Right cardiac atrium (tissue), 5 donors: ENCODE data around the gene XDH. TPM values are rescaled to one million over a fixed set of nuclear protein-coding genes. Genes with fewer than 3 reads are reported as not detected.

ENCODE experiments used
- ATAC-seq, 2 donors: fragments of 200-7000 bp; cut with Tn5 transposase; one replicate each; pipeline versions ENCODE4 v1.8.0 to v1.9.1; 2020; ENCODE audit warnings: moderate library complexity in 2 of 2, mild to moderate bottlenecking in 1 of 2
- DNase-seq, 3 donors: peaks; one replicate each; pipeline ENCODE4 v3.0.0-alpha.2; 2020
- H3K27ac ChIP-seq: one replicate; pipeline ENCODE4 v1.5.1; 2013; ENCODE audit warnings: mild to moderate bottlenecking, low read length, control low read depth, moderate library complexity
- H3K27me3 ChIP-seq: one replicate; pipeline ENCODE4 v1.6.1; 2013; ENCODE audit not compliant: control insufficient read depth, insufficient read depth
- H3K4me1 ChIP-seq: one replicate; pipeline ENCODE4 v1.6.1; 2013; ENCODE audit warnings: low read length; ENCODE audit not compliant: control insufficient read depth, insufficient read depth
- H3K4me3 ChIP-seq: one replicate; pipeline ENCODE4 v1.5.1; 2013; ENCODE audit warnings: low read length, control low read depth
- H3K9me3 ChIP-seq: one replicate; pipeline ENCODE4 v1.6.1; 2013; ENCODE audit warnings: low read length; ENCODE audit not compliant: control insufficient read depth
- WGBS: extraction: QIAGEN DNeasy Blood & Tissue Kit; methylation state at CpG from one replicate; pipeline ENCODE4 v1.1.7; 2013; 5-methylcytosine and 5-hydroxymethylcytosine counted together
- intact Hi-C, 4 donors: fragments of 100-400 bp; cut with DNase I; formaldehyde crosslinking; loops; one replicate each; pipeline versions ENCODE4 v1.11.0 to v1.14.0; 2022 to 2023
- polyA plus RNA-seq: library from polyadenylated mRNA; stranded (reverse); fragments of 200-250 nt; gene quantifications from one replicate; pipeline ENCODE4 v1.2.3, GENCODE V29; 2013
- total RNA-seq, 4 donors: library from RNA; stranded (reverse); fragmentation: NEBNext Ultra II Directional; extraction: Animal tissue kit (Norgen Biotek cat#: 25700); gene quantifications; one replicate each; pipeline ENCODE4 v1.2.1, GENCODE V29; 2021
- donor health status: healthy with polysubstance abuse.
- donor health status: DM: no; HTN: yes; CAD: no.
- donor health status: DM: no; HTN: no; CAD: no.
- donor health status: DM: no; HTN: yes; CAD: no; lungs with severe emphysema.
- donor health status: DM: yes; HTN: yes; CAD: no.

XDH gene
- total and polyA plus RNA-seq, 5 donors, result 0.29 TPM; not detected in 4

DNA sequence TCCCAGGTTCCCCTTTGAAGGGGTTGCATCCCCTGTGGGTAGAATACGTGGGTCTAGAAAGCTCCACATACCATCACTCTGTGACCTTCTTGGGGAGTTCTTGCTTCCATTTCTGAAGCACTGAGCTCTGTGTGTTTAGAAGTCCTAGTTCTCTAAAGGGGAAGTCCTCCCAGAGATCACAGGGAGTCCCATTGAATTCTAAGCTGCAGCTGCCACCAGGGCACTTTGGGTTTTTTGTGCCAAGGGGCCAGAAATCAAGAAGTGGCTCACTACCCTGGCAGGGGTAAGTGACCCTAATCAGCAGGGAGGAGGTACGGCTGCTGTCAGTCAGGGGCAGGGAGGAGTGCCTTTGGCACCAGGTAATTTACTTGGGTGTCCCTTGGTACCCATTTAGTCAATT is 109.7 kb downstream of the XDH start:
- no peak overlapping the region for H3K4me3 ChIP-seq
- 87% methylated on average over 2 of the region's 2 CpGs for WGBS
- H3K9me3 ChIP-seq, result no peaks in the 10 kb centered on the region
- no peak for ATAC-seq
- H3K27ac ChIP-seq, result no peak overlapping the region
- intact Hi-C loops, result no loop called here
- H3K4me1 ChIP-seq, result no peaks in the 10 kb centered on the region
- H3K27me3 ChIP-seq, result no peaks in the 10 kb centered on the region
- no peak for DNase-seq

DNA sequence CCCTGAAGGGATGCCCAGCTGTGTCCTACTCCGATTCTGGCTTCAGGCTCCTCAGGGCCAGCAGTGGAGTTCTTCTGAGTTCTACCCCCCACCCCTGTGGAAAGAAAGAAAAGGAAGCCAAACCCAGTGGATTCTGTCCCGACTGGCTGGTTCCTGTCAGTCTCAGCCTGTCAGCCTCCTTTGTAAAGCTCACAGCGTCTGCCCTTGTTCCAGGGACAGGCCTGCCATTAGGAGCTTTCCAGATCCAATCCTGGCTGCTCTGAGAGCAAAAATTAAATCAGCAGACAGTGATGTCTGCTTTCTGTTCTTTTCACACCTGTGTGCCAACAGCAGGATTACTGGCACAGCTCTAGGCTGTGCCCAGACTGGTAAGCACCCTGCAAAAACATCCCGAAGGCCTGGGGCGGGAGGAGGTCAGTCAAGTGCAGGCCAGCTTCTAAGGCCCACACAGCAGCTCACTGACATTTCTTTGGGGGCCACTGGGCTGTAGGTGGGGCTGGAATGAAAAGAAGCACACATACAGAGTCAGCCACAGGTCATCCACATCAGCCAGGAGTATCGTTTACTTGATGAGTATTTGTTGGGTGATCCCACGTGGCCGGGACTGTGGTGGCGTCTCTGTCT is 111.5 kb downstream of the XDH start:
- no peaks in the 10 kb centered on the region for H3K4me1 ChIP-seq
- H3K27me3 ChIP-seq, result no peaks in the 10 kb centered on the region
- ATAC-seq, result peak; percentile 65 to 77
- peak overlapping the region; percentile 0 for H3K27ac ChIP-seq
- no peak for DNase-seq
- intact Hi-C loops, result no loop called here
- H3K9me3 ChIP-seq, result no peaks in the 10 kb centered on the region
- 52% methylated on average over 9 of the region's 9 CpGs for WGBS
- no peak overlapping the region for H3K4me3 ChIP-seq

DNA sequence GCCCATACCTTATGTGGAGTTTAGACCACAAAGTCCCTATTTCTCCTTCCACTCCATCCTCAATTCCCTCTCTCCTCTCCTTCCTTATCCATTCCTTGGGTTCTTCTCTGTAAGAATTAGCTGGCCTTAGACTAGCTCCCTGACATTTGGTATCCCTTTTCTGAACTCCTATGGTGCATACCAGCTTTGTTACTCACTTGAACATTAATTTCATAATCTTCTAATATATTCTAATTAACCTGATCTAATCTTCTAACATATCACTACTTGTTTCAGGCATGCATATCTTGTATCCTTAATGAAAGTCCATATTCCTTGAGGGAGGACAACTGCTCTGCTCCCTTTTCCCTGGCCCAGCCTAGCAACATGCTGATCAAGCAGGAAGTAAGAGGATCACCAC is 114.2 kb downstream of the XDH start:
- Histone ChIP-seq H3K4me3 (no peak overlapping the region), H3K4me1 (peaks cover 17% of the 10 kb centered on the region), H3K9me3 (no peaks in the 10 kb centered on the region), H3K27ac (no peak overlapping the region), H3K27me3 (no peaks in the 10 kb centered on the region)
- DNase-seq, result no peak
- no peak for ATAC-seq
- intact Hi-C loops, result no loop called here

DNA sequence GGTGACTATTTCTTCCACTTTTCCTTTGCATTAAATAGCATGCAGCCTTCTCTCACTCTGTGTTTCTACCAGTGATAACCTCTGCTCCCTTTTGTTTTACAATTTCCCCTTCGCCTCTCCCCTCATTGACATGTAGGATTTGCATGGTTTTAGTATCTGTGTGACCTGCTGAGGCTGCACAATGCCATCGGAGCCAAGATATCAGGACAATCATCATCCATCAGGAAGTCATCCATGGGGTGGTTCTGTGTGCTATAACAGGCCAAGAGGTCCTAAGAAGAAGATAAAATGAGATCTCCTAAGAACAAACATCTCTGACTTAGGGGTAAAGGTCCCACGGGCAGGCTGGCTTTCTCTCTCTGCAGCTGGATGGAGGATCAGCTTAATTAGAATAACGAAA is 115.0 kb downstream of the XDH start:
- 70% methylated on average over 4 of the region's 4 CpGs for WGBS
- Histone ChIP-seq H3K27ac (no peak overlapping the region), H3K9me3 (no peaks in the 10 kb centered on the region), H3K27me3 (no peaks in the 10 kb centered on the region), H3K4me1 (peaks cover 17% of the 10 kb centered on the region), H3K4me3 (no peak overlapping the region)
- no peak for DNase-seq
- intact Hi-C loops, result no loop called here
- no peak for ATAC-seq

DNA sequence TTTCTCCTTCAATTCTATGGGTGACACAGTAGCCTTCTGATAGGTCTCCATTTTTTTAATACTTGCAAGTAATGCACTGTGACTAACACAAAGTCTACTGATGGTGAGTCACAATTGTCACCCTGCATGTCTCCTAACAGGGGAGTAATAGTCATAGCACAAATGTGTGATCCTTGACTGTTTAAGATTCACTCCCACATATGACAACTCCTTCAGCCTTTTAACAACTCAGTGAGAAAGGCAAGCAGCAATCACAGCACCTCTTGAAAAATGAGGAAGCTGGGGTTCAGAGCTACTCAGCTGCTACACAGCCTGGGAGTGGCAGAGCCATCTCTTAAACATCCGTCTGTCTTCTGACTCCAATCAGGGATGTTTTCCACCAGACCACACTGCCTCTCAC is 116.8 kb downstream of the XDH start:
- intact Hi-C loops, result no loop called here

DNA sequence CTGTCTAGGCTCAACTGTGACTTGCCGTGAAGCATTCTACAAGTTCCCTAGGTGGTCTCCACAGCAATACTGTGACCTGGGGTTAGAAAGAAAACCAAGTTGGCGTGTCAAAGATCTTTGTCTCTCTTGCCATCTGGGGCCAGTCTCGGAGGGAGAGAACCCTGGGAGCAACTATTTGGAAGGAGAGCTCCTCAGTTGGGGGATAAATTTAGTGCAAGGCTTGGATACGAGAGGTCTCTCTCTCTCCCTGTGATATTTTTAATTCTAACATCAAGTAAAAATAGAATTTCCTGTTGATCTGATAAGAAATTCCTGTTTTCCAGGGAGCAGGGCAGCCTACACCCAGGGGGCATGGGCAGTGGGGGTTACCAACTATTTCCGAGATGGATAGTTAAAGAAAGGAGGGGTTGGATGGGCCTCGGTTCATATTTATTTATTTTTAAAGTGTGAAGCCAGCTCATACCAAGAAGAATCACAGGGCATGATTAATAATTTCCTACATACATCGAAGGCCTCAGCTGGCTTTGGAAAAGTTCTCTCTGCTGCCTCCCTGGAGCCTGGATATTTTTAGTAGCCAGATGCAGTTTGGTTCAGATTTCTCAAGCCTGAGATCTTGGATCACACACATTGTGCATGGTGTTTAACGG is 117.8 kb downstream of the XDH start:
- H3K9me3 ChIP-seq, result no peaks in the 10 kb centered on the region
- DNase-seq (no peak), ATAC-seq (peak in 1 of 2 donors; percentile 62)
- H3K27ac ChIP-seq, result peak overlapping the region; percentile 72
- intact Hi-C loops, result no loop called here
- no peaks in the 10 kb centered on the region for H3K27me3 ChIP-seq
- 39% methylated on average over 8 of the region's 8 CpGs for WGBS
- H3K4me1 ChIP-seq, result peaks cover 17% of the 10 kb centered on the region
- H3K4me3 ChIP-seq, result no peak overlapping the region

More for the DNA sequence above, 116.8 kb downstream of the XDH start:
- no peak overlapping the region for H3K27ac ChIP-seq
- H3K27me3 ChIP-seq, result no peaks in the 10 kb centered on the region
- H3K4me3 ChIP-seq, result no peak overlapping the region
- peaks cover 17% of the 10 kb centered on the region for H3K4me1 ChIP-seq
- no peak for DNase-seq
- ATAC-seq, result no peak
- 38% methylated on average over 1 of the region's 1 CpG for WGBS
- no peaks in the 10 kb centered on the region for H3K9me3 ChIP-seq

DNA sequence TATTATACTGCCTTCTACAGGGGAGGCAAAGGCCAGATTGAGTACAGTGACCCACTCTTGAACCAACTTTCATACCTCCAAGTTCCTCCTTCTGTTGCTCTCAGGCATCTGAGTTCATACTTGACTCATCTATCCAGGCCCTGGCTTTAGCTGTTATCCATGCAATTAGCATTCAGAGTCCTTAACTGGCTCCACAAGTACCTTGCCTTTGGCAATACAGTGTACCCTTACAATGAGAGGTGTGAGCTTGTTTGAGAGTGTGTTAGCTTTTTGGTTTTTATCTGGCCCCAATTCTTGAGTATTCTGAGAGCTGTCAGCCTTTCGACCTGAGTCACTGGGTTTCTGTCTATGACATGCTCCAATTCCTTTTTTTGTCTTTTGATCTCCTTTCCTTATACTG is 120.3 kb downstream of the XDH start:
- Histone ChIP-seq H3K27me3 (no peaks in the 10 kb centered on the region), H3K4me3 (no peak overlapping the region), H3K27ac (no peak overlapping the region), H3K9me3 (no peaks in the 10 kb centered on the region), H3K4me1 (peaks cover 17% of the 10 kb centered on the region)
- intact Hi-C loops, result no loop called here
- WGBS, result 78% methylated on average over 1 of the region's 1 CpG
- DNase-seq (no peak), ATAC-seq (peak; percentile 33 to 44)

DNA sequence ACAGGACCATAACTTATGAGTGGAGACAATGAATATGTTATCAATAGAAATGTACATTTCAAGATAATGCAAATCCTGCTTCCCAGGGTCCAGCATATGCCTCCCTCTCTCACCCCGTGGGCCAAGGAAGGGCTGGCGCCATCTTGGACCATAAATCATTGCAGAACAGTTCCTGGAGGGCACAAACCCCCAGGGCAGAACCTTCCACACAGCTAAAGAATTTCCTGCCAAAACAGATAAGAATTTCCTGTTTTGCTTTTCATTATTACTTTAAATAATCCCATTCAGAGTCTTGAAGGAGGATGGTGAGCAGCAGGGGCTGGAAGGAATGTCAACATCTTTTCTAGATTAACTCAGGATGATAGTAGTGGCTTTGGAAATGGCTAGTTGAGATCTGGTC is 126.9 kb downstream of the XDH start:
- DNase-seq (no peak), ATAC-seq (no peak)
- no peaks in the 10 kb centered on the region for H3K27me3 ChIP-seq
- intact Hi-C loops, result no loop called here
- 54% methylated on average over 2 of the region's 2 CpGs for WGBS
- no peak overlapping the region for H3K4me3 ChIP-seq
- H3K27ac ChIP-seq, result no peak overlapping the region
- H3K4me1 ChIP-seq, result no peaks in the 10 kb centered on the region
- H3K9me3 ChIP-seq, result no peaks in the 10 kb centered on the region

DNA sequence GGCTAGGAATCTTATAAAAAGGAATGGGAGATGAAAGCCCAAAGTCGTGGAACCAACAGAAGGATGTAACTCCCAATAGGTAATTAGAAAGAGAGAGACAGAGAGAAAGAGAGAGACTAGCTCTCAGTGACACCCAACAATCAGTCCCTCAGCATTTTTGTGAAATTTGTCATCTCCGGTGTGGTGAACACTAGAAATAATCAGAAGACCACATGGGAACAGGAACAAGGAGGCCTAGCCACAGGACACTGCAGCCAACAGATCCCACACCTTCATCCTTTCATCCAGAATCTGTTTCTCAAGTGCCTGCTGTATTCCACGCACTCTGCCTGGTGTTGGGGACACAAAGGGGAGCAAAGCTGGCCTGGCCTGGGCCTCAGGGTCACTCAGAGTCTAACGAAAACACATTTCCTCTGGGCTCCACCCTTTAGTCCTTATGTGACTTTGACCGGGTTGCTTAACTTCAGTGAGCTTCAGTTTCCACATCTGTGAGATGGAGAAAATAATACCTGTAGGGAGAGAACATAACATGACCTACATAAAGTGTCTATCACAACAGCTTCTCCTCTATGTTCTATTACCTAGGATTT is 127.5 kb downstream of the XDH start:
- H3K4me1 ChIP-seq, result no peaks in the 10 kb centered on the region
- no peak overlapping the region for H3K4me3 ChIP-seq
- intact Hi-C loops, result no loop called here
- 78% methylated on average over 5 of the region's 5 CpGs for WGBS
- DNase-seq (no peak), ATAC-seq (no peak)
- no peaks in the 10 kb centered on the region for H3K27me3 ChIP-seq
- H3K27ac ChIP-seq, result no peak overlapping the region
- no peaks in the 10 kb centered on the region for H3K9me3 ChIP-seq

DNA sequence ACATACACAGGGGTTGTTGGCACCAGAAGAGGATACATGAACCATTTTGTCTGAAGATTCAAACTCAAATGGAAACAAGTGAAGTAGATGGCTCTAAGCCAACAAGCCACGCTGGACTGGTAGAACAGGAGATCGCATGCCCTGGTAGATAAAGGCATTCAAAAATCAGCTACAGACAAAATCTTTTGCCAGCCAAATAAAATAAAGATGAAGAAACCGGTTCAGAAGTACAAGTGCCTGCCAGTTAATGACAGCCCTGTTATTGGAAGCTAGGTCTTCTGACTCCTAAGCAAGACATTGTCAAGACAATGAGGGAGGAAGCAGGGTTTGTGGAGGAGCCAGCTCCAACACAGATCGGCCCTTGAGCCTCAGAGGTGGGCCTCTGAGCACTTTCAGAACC is 128.3 kb downstream of the XDH start:
- H3K4me1 ChIP-seq, result no peaks in the 10 kb centered on the region
- DNase-seq (no peak), ATAC-seq (peak; percentile 31 to 45)
- H3K27me3 ChIP-seq, result no peaks in the 10 kb centered on the region
- no peak overlapping the region for H3K4me3 ChIP-seq
- 64% methylated on average over 4 of the region's 4 CpGs for WGBS
- no peak overlapping the region for H3K27ac ChIP-seq
- intact Hi-C loops, result no loop called here
- no peaks in the 10 kb centered on the region for H3K9me3 ChIP-seq
